GM21381 (cell line): ENCODE results near the gene LRG1.

Experiments
- ATAC-seq: cut with Tn5 transposase; IDR thresholded peaks from one replicate; pipeline ENCODE4 v1.9.1; 2021; ENCODE audit warnings: mild to moderate bottlenecking, moderate library complexity; ENCODE audit not compliant: unreplicated experiment

The LRG1 gene

GRCh38 chr19:4539693-4540581 lies at the start of gene LRG1:
Gene LRG1 (minus strand): TSS chr19:4540036. CDS start chr19:4540013, 23 bp downstream.
- no peak for ATAC-seq

- no peak for ATAC-seq
These were observed 48.5 kb upstream of the LRG1 start for GRCh38 chr19:4588291-4588761.

- ATAC-seq = no peak
These were observed 47.7 kb upstream of the LRG1 start for GRCh38 chr19:4587527-4587926.

- ATAC-seq = no peak
These were observed 46.9 kb upstream of the LRG1 start for GRCh38 chr19:4586691-4587090.

GRCh38 chr19:4586245-4586644 lies 46.4 kb upstream of the LRG1 start:
- no peak for ATAC-seq

GRCh38 chr19:4585556-4585955 lies 45.7 kb upstream of the LRG1 start:
- ATAC-seq = no peak

GRCh38 chr19:4584670-4585460 lies 45.0 kb upstream of the LRG1 start:
- no peak for ATAC-seq

- ATAC-seq = no peak
These were observed 44.3 kb upstream of the LRG1 start for GRCh38 chr19:4583961-4584669.

DNA sequence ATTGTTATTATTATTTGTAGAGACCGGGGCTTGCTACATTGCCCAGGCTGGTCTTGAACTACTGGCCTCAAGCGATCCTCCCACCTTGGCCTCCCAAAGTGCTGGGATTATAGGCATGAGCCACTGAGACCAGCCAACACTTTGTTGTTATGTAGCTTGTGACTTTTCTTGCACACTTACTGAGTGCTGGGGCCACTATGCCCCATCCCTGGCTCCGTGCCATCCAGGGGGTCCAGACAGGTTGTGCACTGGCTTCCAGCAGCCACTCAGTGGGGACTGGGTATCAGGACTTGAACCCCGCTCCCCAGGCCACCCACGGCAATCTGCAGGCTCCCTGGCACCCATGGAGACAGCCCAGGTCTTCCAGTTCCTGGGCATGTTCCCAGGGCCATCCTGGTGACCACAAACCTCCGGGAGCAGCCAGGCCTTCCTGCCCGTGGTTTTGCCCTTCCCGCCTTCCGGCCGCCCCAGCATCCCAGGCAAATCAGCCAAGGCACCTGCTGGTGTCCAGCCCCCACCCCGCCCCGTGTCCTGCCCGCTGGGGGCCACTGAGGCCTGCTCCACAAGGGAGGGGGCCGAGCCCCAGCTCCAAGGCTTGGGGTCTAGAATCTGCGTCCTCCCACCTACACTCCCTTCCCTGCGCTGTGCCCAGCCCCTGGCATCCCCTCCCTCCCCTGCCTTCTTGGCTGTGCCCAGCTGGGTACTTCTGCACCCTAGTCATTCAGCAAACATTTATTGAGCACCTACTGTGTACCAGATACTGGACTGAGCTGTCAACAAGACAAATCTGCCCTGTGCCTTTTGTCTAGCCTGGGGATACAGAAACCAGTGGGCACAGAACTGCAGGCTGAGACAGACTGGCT lies 43.4 kb upstream of the LRG1 start:
- ATAC-seq = no peak

DNA sequence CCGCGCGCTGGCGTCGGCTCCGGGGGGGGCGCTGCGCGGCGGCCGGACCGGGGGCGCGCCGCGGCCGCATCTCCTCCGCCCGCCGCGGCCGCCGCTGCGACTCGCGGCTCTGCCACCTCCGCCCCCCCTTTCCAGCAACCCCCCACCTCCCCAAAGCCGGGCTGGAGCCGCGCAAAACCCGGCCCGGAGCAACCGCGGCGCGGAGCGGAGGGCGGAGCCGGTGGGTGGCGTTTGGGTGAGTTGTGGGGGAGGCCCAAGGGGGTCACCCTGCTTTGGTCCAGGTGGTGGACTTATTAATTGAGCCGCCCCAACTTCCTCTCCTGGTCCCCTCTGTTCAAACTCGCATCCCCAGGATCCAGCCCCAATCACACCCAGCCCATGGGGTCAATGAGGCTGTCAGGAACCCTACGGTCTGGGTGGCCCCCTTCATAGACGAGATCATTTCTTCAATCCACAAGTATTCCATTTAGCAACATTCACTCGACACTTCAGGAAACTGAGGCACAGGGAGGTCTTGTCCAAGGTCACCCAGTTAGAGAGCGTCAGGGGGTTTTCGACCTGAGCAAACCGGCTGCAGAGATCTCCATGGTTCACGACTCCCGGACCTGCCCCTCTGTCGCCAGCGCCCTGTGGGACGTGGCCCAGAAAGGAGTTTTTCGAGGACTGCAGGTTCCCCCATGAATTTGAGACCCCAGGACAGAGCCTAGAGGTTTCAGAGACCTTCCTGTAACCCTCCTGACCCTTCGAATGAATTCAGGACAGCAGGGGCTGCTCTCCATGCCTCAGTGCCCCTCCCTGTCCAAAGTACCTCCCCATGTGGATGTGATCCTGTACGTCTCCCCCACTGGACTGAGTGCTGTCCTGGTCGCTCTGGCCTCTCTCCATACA lies 42.1 kb upstream of the LRG1 start:
- ATAC-seq = no peak

DNA sequence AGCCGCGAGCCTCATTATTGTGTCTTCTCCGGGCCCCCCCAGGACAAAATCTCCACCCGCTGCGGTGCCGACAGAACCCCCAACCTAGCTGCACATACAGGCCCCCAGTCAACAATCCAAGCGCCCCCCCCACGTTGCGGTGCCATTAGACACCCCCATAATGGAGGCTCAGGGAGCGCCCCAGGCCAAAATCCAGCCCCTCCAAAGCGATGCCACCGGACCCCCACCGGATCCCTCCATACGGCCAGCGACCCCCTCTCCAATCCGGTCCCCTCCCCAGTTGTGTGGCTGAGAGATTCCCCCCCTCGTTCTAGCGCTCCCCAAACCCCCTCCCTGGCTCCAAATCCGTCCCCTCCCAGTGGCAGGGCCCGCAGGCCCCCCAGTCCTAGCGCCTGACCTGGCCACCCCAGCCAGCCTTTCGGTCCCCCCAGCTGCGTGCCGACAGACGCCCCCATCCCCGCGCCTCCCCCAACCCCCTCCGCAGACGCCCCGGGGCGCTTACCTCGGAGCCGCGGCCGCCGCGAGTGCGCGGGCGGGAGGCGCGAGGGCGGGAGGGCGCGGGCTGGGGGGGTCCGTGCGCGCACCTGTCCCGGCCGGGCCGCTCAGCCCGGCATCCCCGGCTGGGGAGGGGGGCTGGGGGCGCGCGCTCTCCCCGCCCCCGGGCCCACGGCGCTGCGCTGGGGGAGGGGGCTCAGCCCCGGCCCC lies 41.3 kb upstream of the LRG1 start:
- ATAC-seq = no peak

- no peak for ATAC-seq
These were observed 40.4 kb upstream of the LRG1 start for GRCh38 chr19:4580021-4580901.

GRCh38 chr19:4579389-4579788 lies 39.6 kb upstream of the LRG1 start:
- no peak for ATAC-seq

DNA sequence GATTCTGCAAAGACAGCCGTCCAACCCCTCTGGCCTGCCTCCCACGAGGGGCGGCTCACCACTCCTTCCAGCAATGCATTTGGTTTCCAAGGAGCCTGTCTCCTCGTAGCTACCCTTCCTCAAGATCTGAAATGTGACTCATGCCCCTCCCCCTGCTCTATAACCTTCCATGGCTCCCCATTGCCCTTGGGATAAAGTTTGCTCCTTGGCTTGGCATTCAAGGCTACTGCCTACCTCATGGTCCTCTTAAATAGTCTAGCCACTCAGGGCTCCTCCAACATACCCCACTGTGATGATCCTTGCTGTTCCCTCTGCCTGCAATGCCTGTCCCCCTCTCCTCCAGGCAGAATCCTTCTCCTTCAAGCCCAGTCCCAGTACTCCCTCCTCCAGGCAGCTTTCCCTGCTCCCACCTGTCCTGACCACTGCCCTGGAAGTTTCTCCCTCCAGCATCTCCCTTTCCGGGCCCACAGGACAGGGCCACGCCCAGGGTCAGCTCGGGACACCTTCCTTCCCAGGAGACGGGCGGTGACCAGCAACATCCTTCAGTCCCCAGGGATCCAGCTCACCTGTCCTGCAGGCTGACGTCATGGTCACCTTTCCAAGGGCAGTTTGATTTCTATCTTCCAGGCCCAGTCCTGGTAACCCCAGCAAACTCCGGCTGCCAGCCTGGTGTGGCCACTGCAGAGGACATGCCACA lies 38.9 kb upstream of the LRG1 start:
- ATAC-seq = no peak

- no peak for ATAC-seq
These were observed 37.4 kb upstream of the LRG1 start for GRCh38 chr19:4577020-4577782.
